Stomach smooth muscle (tissue), 2 donors: ENCODE data around the gene NUMA1.

Experiments
- H3K27ac ChIP-seq: one replicate; pipeline ENCODE4 v1.7.0; 2013; ENCODE audit warnings: mild to moderate bottlenecking, low read length, inconsistent platforms
- H3K27me3 ChIP-seq, 2 donors: one replicate each; pipeline ENCODE4 v1.7.0; 2013; ENCODE audit warnings: low read length in 2 of 2; ENCODE audit not compliant: insufficient read depth in 2 of 2, control insufficient read depth in 1 of 2
- H3K36me3 ChIP-seq, 2 donors: one replicate each; pipeline ENCODE4 v1.7.0; 2013; ENCODE audit warnings: low read length in 2 of 2; ENCODE audit not compliant: control insufficient read depth in 2 of 2, insufficient read depth in 2 of 2
- H3K4me1 ChIP-seq: one replicate; pipeline ENCODE4 v1.7.0; 2013; ENCODE audit warnings: low read length; ENCODE audit not compliant: control insufficient read depth, insufficient read depth
- H3K4me3 ChIP-seq, 2 donors: one replicate each; pipeline ENCODE4 v1.7.0; 2013; ENCODE audit warnings: low read length in 2 of 2
- H3K9ac ChIP-seq, 2 donors: one replicate each; pipeline ENCODE4 v1.7.0; 2013; ENCODE audit warnings: low read length in 2 of 2, mild to moderate bottlenecking in 1 of 2
- H3K9me3 ChIP-seq, 2 donors: one replicate each; pipeline ENCODE4 v1.7.0; 2013; ENCODE audit warnings: low read length in 2 of 2; ENCODE audit not compliant: control insufficient read depth in 2 of 2
- donor health status: healthy.
- donor health status: Pancreatic carcinoma.

Gene NUMA1

GRCh38 chr11:71963468-71963867 is 116.9 kb downstream of the NUMA1 start:
- Histone ChIP-seq H3K36me3 (peaks cover 15 to 18% of the 10 kb centered on the region in 2 donors), H3K27ac (no peak overlapping the region), H3K9me3 (no peaks in the 10 kb centered on the region), H3K4me3 (no peak overlapping the region), H3K4me1 (no peaks in the 10 kb centered on the region), H3K9ac (no peak overlapping the region), H3K27me3 (no peaks in the 10 kb centered on the region)

- Histone ChIP-seq H3K9ac (no peak overlapping the region), H3K27me3 (no peaks in the 10 kb centered on the region), H3K27ac (no peak overlapping the region), H3K9me3 (no peaks in the 10 kb centered on the region), H3K4me1 (no peaks in the 10 kb centered on the region), H3K4me3 (no peak overlapping the region), H3K36me3 (peaks cover 10 to 18% of the 10 kb centered on the region in 2 donors)
Measured at GRCh38 chr11:71962428-71963038, 117.8 kb downstream of the NUMA1 start.

- Histone ChIP-seq H3K27me3 (no peaks in the 10 kb centered on the region), H3K9me3 (no peaks in the 10 kb centered on the region), H3K4me3 (no peak overlapping the region), H3K36me3 (peaks cover 6 to 7% of the 10 kb centered on the region in 2 donors), H3K27ac (no peak overlapping the region), H3K4me1 (no peaks in the 10 kb centered on the region), H3K9ac (no peak overlapping the region)
Measured at GRCh38 chr11:71955898-71956456, 124.4 kb downstream of the NUMA1 start.
